HG03175 (cell line): ENCODE results near the gene ATXN10.
"Not testable (repeated sequence)": the region's sequence is repeated elsewhere in the genome, so short reads cannot be mapped to it uniquely, and the experiment has no call there.

ENCODE experiments used
- ATAC-seq: cut with Tn5 transposase; IDR thresholded peaks from one replicate; pipeline ENCODE4 v1.9.1; 2021; ENCODE audit warnings: mild to moderate bottlenecking, moderate library complexity; ENCODE audit not compliant: unreplicated experiment

ATXN10 gene

DNA sequence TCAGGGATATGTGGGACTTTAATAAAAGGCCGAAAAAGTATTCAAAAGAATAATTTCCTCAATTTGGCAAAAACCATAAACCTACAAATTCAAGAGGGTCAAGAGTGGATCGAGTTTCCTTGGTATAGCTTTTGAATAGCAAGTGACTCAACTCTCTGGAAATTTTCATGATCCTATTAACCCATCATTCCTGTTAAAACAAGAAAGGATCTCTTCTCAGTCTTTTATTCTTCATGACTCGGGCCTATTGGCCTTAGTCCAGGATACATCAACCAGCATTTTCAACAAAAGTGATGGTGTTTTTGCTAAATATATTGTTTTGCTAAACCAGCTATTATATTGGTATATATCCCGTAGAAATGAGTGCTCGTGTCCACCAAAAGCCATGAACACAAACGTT, 110.3 kb downstream of the ATXN10 start:
- no peak for ATAC-seq

DNA sequence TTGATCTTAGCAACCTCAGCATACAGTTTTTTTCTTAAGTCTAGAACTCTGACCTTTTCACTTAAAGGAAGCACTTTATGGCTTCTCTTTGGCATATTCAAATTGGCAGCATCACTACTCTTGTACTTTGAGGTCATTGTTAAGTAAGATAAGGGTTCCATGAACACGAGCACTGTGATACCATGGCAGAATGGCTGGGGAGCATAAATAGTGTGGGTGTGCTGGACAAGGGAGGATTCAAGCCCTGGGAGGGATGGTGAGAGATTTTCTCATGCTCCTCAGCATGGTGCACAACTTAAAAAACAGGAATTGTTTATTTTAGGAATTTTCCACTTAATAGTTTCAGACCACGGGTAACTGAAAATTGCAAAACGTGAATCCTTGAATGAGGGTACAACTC, 111.4 kb downstream of the ATXN10 start:
- ATAC-seq, result no peak

DNA sequence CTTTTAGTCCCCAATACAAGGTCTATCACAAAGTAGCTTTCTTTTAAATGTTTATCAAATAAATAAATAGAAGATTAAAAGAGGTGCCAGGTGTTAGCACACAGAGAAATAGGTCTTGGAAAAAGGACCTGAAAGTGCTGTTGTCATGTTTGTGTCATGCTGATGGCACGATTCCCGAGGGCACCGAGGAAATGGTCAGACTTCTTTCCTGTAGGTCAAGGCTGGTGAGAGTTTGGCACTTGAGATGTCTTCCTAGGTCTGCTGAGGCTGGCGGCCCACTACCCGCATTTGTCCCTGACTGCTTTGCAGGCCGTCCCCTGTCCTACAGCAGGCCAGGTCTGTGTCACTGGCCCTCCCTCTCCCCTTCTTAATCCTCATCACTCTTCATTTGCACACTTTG, 112.1 kb downstream of the ATXN10 start:
- no peak for ATAC-seq

DNA sequence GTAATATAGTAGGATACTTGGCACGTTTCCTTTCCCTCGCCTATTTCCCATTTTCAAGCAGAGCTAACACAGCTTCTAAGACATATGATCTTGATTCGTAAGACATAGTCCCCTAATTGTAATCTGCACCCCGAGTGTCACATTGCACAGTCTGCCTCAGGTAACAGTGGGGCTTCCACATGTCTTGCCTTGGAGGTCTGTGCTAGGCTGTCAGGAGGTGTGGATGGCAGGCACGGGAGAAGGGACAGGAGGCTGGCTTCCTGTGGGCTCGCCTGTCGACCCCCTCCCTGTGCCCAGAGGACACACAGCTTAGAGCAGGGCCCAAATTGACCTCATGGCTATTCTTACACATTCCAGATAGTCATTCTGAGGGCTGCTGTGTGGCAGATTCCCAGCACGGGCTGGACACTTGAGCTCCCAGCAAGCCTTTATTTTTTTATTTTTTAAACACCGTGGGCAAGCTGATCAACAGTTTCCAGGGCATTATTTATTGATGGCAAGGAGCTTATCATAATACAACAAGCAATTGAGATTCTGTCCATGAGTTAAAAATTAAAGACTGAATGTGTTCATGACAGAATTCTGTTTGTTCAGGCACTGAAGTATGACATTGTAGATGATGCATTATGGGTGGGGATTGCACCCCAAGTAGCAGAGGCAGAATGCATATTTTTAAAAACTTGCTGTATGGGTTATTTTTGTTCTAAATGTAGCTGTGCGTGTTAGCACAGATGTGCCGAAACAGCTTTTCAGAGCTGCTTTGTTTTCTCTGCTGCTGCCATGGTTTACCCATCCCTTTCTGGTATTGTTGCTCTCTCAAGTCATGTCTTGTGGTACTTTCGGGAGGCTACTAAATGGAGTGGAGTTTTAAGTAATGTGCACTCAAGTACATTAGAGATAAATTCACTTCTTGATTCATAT, 113.0 kb downstream of the ATXN10 start:
- no peak for ATAC-seq

DNA sequence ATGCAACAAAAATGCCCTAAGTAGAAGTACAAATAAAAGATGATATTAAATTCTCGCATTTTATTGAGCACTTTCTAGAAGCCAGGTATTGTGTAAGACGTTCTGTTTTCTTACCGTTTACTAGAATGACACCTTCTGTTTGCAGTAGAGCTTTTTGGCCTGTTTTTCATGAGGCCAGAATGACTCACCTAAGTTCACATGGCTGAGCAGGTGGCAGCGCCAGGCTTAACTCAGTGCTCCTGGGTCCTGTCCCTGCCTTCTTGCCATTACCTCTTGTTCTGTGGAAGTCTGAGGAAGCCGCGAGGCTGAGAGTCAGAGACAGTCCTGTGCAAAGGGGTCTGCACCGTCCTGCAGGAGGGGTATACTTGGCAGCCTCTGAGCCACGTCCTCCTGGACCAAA, 113.8 kb downstream of the ATXN10 start:
- ATAC-seq, result no peak

DNA sequence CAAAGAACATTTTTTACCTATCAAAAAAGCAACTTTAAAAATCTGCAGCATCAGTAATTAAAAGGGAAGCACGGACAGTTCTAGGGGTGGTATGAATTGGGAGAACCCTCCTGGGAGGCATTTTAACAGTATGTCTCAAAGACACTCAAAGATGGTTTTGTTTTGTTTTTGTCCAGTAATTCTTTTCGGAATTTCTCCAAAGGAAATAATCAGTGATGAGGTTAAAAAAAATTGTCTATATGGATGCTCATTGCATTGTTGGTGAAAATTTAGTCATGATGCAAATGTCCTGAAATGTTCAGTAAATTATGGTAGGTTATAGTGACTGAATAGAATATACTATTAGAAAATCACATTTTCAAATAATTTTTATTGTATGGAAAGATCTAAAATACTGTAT, 115.1 kb downstream of the ATXN10 start:
- no peak for ATAC-seq

DNA sequence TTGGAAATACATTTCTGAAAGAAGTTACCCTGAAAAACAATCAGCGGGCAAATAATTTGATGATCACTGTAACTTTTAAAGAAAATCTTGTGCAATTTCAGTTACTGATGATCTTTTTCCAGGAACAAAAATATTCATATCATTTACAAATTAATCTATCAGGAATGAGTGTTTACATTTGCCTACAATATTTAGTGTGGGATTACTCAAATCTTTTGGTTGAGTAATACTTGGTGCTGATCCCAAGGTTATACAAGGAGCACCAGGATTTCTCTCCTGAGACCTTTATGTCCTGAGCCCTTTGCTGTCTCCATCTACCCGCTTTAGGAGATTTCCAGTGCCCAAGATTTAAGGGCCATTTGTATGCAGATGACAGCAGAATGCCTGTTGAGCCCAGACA, 116.1 kb downstream of the ATXN10 start:
- no peak for ATAC-seq

DNA sequence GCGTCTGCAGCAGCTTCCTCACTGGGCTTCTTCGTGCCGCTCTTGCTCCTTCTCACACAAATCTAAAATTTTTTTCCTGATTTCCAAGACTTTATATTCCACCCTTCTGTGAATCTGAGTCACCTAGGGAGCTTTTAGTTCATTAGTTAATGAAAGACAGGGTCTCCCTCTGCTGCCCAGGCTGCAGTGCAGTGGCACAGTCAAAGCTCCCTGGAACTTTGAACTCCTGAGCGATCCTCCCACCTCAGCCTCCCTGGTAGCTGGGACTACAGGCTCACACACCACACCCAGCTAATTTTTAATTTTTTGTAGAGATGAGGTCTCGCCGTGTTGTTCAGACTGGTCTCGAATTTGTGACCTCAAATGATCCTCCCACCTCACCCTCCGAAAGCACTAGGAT, 116.9 kb downstream of the ATXN10 start:
- ATAC-seq, result no peak

DNA sequence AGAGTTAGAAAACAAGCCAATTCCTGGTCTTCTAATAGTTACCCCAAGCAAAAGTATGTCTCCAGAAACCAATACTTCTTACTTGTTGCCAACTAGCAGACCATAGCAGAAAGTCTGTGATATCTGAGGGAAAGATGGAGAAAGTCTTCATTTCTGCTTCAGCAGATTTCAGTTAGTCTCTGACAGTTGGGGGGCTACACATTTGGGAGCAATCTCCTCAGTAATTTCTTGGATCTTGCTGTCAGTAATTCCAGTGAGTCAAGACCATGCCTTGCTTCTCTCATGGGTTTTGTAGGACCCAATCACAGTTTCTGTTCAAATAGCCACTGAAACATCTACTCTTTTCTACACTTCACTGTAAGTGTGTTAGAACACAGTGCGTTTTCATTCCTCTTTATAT, 118.8 kb downstream of the ATXN10 start:
- ATAC-seq, result no peak

DNA sequence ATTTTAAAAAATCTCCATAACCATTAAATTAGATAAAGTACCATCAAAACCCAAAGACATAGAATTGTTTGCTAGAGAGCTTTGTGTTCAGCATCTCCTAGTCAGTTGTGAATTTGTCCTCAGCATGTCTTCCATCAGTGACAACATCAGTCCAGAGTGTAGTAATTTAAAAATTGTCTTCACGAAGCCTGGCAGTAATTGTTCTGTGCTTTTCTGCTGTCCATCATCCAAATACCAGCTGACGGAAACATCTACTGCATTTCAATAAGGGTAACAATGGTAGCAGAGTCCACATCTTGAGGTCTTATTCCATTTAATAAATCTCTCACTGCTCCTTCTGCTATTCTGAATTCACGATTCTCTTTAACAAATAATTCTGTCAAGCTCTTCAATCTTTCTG, 121.5 kb downstream of the ATXN10 start:
- no peak for ATAC-seq

DNA sequence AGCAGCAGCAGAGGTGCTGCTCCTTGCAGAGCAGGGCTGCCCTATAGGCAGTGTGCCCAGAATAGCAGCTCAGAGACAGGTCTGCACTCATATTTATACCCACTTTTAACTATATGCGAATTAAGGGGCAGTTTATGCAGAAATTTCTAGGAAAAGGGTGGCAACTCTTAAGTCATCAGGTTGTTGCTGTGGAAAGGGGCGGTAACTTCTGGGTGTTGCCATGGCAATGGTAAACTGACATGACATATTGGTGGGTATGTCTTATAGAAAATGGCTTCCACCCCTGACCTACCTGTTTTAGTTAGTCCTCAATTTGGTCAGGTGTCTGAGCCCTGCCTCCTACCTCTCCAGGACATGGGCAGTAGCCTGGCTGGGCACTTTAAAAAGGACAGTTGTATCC, 122.3 kb downstream of the ATXN10 start:
- no peak for ATAC-seq

DNA sequence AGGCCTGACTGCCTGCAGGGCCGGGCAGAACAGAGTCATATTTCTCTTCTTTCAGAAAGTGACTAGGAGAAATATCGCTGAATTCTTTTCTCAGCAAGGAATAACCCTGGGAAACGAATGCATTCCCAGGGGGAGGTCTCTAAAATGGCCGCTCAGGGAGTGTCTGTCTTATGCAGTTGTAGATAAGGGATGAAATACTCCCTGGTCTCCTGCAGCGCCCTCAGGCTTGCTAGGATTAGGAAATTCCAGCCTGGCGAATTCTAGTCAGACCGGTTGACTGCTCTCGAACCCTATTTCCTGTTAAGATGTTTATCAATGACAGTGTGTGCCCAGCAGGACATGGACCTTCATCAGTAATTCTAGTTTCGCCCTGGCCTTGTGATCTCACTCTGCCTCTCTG, 124.4 kb downstream of the ATXN10 start:
- ATAC-seq, result not testable (repeated sequence)

DNA sequence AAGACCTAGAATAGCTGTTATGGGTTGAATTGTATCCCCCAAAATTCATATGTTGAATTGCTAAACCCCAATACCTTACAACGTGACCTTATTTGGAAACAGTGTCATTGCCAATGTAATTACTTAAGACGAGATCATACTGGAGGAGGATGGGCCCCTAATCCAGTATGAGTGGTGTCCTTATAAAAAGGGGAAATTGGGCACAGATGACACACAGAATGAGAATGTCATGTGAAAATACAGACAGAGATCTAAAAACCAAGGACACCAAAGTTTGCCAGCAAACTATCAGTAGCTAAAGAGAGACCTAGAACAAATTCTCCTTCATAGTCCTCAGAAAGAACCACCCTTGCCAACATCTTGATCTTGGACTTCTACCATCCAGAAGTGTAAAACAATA, 127.7 kb downstream of the ATXN10 start:
- ATAC-seq, result no peak

DNA sequence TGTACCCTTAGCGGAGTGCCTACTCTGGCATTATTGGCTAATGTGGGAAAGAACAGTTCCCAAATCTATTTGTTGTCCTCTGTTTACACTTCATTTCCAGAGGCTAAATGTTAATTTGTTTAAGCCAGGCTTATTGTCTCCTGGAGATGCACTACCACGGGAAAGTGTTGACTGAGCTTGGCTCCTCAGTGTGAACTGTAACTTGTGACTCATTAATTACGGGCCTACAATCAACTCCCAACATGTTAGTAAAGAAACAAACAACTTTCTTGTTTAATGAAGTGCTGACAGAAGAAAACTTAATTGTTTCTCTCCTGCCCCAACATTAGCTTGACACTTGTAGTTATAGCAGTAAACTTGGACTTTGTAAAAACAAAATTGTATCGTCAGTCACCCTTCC, 130.4 kb downstream of the ATXN10 start:
- ATAC-seq, result no peak

DNA sequence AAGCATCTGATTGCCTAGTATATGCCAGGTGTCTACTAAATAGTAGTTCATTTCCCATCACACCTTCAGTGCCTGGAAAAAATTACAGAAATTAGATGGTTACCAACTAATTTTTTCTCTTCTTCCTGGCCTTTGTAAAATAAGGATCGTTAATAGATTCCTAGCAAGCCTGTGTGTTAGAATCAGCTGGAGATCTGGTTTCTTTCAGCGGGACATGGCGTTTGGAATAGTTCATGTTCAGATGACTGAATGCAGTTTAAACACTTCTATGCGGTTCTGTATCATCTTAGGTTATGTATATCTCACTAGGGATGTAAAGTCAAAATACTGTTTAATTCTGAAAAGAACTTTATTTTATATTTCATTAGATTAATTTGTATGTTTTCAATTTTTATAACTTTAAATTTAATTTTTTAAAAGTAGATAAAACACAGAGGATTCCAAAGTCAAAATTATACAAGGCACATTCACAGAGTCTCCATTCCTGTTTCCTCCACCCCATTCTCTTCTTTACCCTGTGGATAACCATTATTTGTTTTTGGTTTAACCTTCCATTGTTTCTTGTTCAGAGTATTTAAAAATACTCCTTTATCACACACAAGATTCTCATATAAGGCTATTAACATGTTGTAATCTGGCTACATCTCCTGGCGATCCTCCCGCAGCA, 132.8 kb downstream of the ATXN10 start:
- ATAC-seq, result no peak

DNA sequence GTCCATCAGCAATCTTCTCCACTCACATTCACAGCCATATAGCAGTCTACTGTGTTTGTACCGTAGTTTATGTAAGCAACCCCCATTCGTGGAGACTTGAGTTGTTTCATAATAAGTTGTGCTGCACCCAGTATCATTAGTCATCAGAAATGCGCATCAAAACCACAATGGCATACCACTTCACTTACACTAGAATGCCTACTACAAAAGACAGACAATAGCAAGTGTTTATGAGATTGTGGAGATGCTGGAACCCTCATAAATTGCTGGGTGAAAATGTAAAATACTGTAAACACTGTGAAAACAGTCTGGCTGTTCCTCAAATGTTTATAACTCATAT, 133.3 kb downstream of the ATXN10 start:
- ATAC-seq, result no peak

DNA sequence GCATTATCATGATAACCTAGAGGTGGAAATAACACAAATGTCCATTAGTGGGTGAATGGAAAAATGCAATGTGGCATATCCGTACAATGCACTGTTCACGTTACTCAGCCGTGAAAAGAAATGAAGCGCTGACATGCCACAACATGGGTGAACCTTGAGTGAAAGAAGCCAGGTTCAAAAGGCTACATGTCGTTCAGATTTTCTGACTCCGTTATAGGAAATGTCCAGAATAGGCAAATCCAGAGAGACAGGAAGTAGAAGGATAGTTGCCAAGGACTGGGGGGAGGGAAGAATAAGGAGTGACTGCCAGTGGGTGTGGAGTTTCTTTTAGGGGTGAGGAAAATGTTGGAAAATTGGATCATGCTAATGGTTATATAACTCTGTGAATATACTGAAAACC, 133.8 kb downstream of the ATXN10 start:
- no peak for ATAC-seq

DNA sequence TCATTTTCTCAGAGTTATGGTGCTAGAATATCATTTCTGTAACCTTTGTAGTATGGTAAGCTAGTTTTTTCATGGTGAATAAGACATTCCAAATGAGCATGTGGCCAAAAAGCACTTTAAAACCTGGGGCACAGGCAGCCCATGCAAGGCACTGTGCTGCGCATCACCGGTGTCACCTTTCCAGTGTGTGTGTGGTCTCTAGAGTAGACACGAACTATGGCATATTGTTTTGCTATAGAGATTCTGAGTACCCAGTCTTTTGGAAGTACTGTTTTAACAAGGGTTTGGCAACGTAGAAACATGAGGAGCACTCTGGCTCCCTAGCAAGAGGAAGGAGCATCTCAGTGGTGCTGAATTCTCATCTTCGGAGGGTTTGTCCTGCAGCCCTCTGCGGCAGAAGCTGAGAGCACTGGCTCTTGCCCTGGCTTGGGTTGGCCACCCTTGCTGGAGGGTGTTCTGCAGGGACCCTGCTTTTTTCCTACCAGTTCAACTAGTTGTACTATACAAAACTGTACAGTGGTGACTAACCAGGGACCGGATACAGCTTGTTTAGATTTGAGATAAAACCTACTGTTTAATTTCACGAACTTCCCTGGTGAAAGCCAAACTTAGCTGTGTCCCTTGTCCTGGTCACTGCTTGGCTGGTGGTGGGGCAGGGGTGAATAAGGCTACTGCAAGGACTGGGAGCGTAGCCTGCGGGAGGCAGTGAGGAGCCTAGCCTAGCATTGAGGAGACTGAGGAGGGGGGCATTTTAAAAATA, 135.7 kb downstream of the ATXN10 start:
- ATAC-seq, result no peak

DNA sequence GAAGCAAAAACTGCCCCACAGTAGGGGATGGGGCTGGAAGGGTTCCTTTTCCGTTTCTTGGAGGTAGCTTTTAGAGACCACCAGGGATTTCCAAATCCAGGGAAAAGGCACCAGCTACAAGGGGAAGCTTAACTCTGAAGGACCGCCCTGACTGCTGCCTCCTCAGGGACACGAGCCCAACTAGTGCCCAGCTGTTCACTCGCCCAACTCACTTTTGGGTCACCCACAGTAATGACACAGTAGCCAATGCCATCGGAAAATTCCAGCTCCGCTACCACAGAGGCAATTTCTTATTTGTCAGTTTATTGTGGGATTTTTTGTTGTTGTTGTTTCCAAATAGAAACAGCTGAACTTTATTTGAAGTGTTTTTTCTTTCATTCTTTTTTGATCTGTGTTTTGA, 141.3 kb downstream of the ATXN10 start:
- no peak for ATAC-seq

DNA sequence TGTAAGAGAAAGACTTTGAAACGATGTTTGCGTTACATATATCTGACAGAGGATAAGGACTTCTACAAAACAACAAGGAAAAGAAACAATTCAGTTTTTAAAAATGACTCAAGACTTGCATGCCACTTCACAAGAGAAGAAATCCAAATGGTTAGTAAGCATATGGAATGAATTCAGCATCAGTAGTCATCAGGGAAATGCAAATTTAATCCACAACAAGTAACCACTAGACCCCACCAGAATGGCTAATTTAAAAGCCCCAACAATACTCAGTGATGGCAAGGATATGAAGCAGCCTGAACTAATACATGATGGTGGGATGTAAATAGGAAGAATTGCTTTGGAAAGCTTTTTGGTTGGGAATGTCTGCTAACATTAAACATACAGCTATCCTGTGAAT, 142.6 kb downstream of the ATXN10 start:
- no peak for ATAC-seq

DNA sequence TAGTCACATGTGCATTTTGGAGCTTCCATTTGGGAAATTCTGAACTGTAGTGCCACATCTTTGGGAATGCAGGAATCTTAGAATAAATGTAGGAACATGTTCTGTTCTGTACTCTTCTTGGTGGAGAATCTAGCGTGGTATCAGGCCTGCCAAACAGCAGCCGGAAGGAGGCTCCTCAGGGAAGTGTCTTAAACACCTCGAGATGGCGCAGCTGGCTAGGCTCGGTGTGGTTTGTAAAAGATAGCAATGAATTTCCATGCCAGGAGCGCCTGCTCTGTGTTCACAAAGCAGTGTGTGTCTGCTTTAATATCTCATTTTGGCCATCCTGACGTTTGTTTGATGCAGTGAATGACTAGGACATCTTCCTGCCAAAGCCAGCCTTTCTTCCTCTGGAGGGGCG, 145.1 kb downstream of the ATXN10 start:
- ATAC-seq, result no peak
